Activated naive CD4-positive, alpha-beta T cell treated with anti-CD3 and anti-CD28 coated beads, Interleukin-2, amount 10 ng/mL, durations not matched to agents 7 days and 5 days (primary cell): Measurements from ENCODE around the gene PGM2L1.
A peak's percentile ranks its signal among the peaks of the same experiment; 100 is the strongest.

ENCODE experiments used
- CTCF ChIA-PET: fragments of 350-600 bp; sonication (Branson Sonifier 250); formaldehyde crosslinking; loops from one replicate; lab custom pipeline; 2021; ENCODE audit warnings: antibody characterized with exemption; lab: Charles Lee
- DNase-seq: peaks from one replicate; pipeline ENCODE4 v3.0.0-alpha.2; 2020
- H3K27ac Mint-ChIP-seq: one replicate; pipeline ENCODE4 v1.8.0; 2021; ENCODE audit warnings: mild to moderate bottlenecking, moderate library complexity, mixed read lengths
- H3K27me3 Mint-ChIP-seq: one replicate; pipeline ENCODE4 v1.8.0; 2021; ENCODE audit warnings: mild to moderate bottlenecking, mixed read lengths
- H3K36me3 Mint-ChIP-seq: one replicate; pipeline ENCODE4 v1.8.0; 2021; ENCODE audit warnings: mixed read lengths
- H3K4me1 Mint-ChIP-seq: one replicate; pipeline ENCODE4 v1.8.0; 2021; ENCODE audit warnings: mixed read lengths
- H3K4me3 Mint-ChIP-seq: one replicate; pipeline ENCODE4 v1.8.0; 2021; ENCODE audit warnings: mild to moderate bottlenecking, moderate library complexity, mixed read lengths
- H3K9me3 Mint-ChIP-seq: one replicate; pipeline ENCODE4 v1.8.0; 2021; ENCODE audit warnings: mixed read lengths

Gene PGM2L1

DNA sequence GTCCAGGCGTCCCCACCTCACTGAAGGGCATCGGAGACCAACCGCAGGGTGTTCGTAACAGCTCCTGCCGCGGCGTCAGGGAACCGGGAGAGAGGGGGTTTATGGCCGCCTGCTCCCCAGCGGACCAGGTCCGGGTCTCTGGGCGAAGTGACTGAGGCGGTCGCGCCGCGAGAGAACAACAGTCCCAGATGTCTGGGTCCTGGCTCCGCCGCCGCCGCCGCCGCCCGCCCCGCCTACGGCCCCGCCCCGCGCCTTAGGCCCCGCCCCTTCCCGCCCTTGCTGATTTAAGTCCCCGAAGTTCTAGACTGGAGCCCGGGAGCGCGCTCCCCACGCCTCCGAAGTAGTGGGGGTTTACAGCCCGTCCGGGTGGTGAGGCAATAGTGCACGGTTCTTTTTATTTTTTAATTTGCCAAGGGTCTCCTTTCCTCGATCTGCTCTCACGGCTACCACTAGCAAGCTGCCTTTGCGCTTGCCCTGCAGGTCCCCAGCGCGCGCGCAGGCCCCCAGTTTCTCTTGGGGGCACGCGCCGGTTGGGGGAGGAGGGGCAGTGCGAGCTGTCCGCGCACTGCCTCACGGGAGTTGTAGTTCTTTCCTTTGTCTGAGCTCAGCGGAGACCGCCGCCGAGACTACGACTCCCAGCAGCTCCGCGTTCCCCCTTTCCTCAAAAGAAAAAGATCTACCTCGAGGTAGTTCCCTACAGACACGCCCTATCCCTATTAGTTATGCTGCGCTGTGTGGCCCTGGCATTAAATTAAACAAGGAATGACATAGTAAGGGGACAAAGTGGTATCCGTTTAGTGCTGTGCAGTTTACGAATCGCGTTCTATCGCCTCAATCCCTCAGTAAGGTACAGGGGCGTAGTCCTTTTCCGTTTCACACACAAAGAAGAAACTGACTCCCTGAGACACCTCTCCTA is at the start of gene PGM2L1:
TSS of gene PGM2L1 (minus strand) at position 190 of the 916 bp plus-strand sequence. CDS start 272 bp downstream, outside the sequence.
- peak; percentile 95 for DNase-seq
- no peaks in the 10 kb centered on the region for H3K9me3 Mint-ChIP-seq
- CTCF ChIA-PET = interaction anchor here (1.2 to 1.9 kb wide), 4 partner anchors 9 to 54 kb away, joined by 4 to 8 read pairs (median 4); no protein-coding TSS in a partner anchor
- H3K27me3 Mint-ChIP-seq = no peaks in the 10 kb centered on the region
- H3K27ac Mint-ChIP-seq = peak within 1 kb of the TSS; percentile 97
- H3K36me3 Mint-ChIP-seq = no peaks in the 10 kb centered on the region
- H3K4me1 Mint-ChIP-seq = peaks cover 24% of the 10 kb centered on the region
- peak within 1 kb of the TSS; percentile 94 for H3K4me3 Mint-ChIP-seq

DNA sequence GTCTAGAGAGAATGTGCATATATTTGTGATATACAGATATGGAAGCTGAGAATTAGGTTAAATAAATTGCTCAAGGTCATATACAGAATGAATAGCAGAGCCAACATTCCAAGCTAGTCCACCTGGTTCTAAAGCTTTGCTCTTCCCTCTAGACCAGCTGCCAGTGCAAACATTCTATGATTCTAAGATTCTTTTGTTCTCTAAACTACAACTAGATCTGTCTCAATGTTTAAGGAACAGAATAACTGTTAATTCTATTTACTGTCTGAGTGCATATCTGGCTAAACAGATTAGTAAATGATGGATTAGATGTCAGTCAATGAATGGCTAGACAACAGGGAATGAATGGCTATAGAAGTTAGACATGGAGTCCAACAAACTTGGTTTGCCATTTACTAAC is 49.5 kb upstream of the PGM2L1 start:
- Mint-ChIP-seq H3K36me3 (no peaks in the 10 kb centered on the region), H3K4me3 (no peak overlapping the region)

DNA sequence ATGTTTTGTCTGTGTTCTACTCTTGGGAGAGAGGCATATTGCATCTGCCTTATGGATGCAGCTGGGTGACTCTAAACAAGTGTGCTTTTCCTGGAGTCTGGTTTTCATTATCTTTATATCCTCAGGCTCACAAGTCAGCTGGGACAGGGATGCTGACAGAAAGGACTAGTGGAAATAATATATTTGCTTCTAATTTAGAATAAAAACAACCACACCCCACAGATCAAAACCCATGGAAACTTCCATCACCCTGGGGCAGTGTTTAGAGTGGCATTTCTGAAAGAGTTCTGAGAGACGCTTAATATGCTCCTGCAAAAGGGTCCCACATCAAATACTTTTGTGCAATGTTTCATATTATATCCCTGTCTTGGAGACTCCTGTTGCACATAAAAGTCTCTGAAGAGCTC is 48.3 kb upstream of the PGM2L1 start:
- Mint-ChIP-seq H3K27ac (no peak overlapping the region), H3K36me3 (no peaks in the 10 kb centered on the region), H3K27me3 (peaks cover 17% of the 10 kb centered on the region), H3K9me3 (no peaks in the 10 kb centered on the region), H3K4me1 (peaks cover 2% of the 10 kb centered on the region), H3K4me3 (no peak overlapping the region)
- DNase-seq = no peak
- CTCF ChIA-PET = interaction anchor here (1.2 to 3.0 kb wide), 3 partner anchors 20 to 191 kb away, joined by 4 to 24 read pairs (median 4); no protein-coding TSS in a partner anchor

More for the DNA sequence above, 49.5 kb upstream of the PGM2L1 start:
- Mint-ChIP-seq H3K27me3 (peaks cover 21% of the 10 kb centered on the region), H3K27ac (no peak overlapping the region), H3K9me3 (no peaks in the 10 kb centered on the region), H3K4me1 (peaks cover 2% of the 10 kb centered on the region)
- CTCF ChIA-PET = interaction anchor here (0.6 to 3.6 kb wide), 6 partner anchors 15 to 255 kb away, joined by 3 to 24 read pairs (median 9); no protein-coding TSS in a partner anchor
- no peak for DNase-seq

DNA sequence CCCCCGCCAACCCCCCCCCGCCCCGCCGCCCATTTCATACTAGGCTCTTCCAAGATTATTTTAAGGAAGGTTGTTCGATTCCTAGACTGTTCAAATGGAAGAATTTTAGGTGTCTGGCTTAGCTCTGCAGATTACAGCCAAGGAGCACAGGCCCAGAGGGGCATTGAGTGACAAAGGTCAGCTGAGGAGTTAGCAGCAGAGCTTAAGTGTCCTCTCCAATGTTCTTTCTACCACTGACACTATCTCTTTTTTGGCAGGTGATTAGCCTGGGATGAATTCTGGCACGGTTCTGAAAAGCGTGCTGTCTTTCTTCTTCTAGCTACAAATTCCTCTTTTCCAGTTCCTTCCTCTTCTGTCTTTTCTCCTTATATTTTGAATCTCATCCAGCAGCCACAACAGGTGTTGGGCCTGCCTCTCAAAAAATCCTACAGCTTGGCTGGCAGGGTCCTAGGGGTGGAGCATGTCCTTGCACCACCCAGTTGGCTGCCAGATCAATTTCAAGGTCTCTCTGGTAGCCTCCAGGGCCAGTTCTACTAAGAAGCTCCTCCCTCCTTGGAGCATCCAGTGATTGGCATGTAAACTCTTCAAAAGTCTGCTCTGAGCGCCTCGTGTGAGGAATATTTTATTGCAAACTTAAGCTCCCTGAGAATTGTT is 46.1 kb upstream of the PGM2L1 start:
- no peak overlapping the region for H3K4me3 Mint-ChIP-seq
- peaks cover 6% of the 10 kb centered on the region for H3K9me3 Mint-ChIP-seq
- CTCF ChIA-PET = interaction anchor here (0.8 to 1.6 kb wide), 5 partner anchors 9 to 189 kb away, joined by 3 to 11 read pairs (median 4); no protein-coding TSS in a partner anchor
- no peak for DNase-seq
- H3K36me3 Mint-ChIP-seq = no peaks in the 10 kb centered on the region
- no peak overlapping the region for H3K27ac Mint-ChIP-seq
- H3K27me3 Mint-ChIP-seq = peaks cover 8% of the 10 kb centered on the region
- H3K4me1 Mint-ChIP-seq = no peaks in the 10 kb centered on the region

DNA sequence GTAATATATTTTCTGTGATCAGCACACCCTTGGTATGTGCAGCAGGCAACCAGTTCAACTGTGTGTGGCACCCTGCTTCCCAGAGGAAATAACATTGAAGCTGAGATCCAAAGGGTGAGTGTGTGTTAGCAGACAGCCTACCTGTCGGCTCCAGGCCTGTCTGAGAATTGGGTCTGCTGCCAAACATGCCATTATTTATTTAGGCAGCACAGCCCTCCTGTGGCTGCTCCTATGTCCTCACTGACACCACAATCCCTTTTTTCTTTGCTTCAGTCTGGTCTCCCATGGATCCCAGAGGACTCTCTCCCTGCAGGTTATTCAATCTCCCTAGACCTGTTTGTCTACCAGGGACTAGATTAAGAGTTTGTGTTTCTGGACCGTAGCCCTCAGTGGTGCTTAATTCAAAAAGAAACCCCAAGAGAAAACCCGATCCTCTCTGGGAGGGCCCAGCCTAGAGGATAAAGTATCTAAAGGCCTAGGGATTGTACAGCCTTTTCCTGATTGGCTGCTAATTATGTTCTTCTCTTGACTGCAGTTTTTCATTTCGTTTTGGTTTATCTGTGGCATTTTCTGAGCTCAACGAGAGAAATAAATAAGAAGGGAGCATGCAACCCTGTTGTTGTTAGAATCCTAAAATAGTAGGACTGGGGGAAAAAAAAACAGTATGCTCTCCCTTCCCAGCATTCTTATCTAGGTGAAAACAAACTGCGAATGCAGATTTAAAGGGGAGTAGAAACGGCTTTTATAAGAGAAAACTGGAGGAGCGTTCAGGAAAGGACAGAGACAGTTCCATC is 45.0 kb upstream of the PGM2L1 start:
- Mint-ChIP-seq H3K36me3 (no peaks in the 10 kb centered on the region), H3K9me3 (peaks cover 6% of the 10 kb centered on the region), H3K4me3 (no peak overlapping the region), H3K27me3 (peaks cover 8% of the 10 kb centered on the region), H3K27ac (no peak overlapping the region), H3K4me1 (no peaks in the 10 kb centered on the region)
- CTCF ChIA-PET = no interaction called here
- DNase-seq = no peak

DNA sequence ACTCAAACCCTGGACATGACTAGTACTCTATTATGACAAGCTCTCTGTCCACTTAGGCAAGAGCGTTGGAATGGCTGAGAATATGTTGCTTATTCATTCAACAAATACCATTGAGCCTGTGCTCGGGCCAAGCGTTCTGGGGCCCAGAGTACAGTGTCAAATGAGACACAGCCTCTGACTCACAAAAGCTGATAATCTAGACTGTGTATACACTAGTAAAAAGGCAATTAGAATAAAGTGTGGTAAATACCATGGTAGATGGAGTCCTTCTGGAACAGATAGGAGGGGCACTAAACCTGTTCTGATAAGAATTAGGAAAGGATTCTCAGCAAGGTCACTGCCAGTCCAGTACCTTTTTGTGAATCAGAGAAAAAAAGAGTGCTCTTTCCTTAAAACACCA is 44.4 kb upstream of the PGM2L1 start:
- no peaks in the 10 kb centered on the region for H3K36me3 Mint-ChIP-seq
- H3K4me1 Mint-ChIP-seq = no peaks in the 10 kb centered on the region
- H3K27me3 Mint-ChIP-seq = peaks cover 8% of the 10 kb centered on the region
- H3K9me3 Mint-ChIP-seq = peaks cover 6% of the 10 kb centered on the region
- no peak overlapping the region for H3K27ac Mint-ChIP-seq
- DNase-seq = no peak
- H3K4me3 Mint-ChIP-seq = no peak overlapping the region
- CTCF ChIA-PET = no interaction called here

DNA sequence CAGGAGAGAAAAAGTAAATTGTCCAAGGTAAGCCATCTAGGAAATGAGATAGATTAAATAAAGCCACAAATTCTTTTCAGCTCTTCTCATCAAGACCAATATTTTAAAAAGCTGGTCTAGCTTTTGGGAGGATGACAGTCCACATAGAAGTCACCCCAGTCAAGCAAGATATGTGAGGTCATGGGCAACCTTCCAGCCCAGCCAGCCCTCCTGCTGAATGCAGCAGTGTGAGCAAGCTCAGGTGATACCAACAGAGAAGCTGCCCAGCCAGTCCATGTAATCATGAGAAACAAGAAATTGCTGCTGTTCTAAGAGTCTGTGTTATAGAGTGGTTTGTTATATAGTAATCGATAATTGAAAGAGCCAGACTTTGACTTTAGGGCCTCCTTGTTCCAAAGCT is 40.4 kb upstream of the PGM2L1 start:
- H3K4me1 Mint-ChIP-seq = no peaks in the 10 kb centered on the region
- CTCF ChIA-PET = interaction anchor here (0.7 kb wide), 1 partner anchor 49 kb away, joined by 3 read pairs; no protein-coding TSS in a partner anchor
- H3K36me3 Mint-ChIP-seq = no peaks in the 10 kb centered on the region
- no peak overlapping the region for H3K27ac Mint-ChIP-seq
- peaks cover 7% of the 10 kb centered on the region for H3K27me3 Mint-ChIP-seq
- peaks cover 6% of the 10 kb centered on the region for H3K9me3 Mint-ChIP-seq
- no peak overlapping the region for H3K4me3 Mint-ChIP-seq
- DNase-seq = no peak

DNA sequence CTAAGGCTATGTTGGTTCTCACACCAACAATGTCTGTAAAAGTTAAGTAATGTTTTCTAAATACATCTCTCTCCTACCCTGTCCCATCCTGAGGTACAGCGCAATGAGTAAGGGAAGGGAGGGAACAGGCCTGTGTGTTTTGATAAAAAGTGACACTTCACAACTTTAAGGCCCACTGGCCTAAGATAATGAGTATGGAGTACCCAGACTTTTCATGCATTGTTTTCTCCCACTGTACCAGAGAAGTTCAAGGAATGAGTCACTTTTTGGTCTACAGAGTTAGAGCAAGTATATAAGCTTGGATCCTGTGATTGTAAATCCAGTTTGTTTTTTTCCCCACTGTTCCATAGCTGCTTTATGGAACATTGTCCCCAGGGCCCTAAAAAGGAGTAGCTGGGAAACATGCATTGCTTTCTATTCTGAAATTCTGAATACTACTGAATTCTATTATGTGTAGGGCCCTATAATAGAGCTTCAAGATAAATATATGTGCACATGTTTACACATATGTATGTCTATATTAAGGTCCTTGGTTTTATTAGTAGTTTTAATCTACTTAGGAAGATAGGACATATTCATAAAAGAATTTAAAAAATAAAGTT is 39.3 kb upstream of the PGM2L1 start:
- DNase-seq = no peak
- no peak overlapping the region for H3K4me3 Mint-ChIP-seq
- no peaks in the 10 kb centered on the region for H3K36me3 Mint-ChIP-seq
- H3K9me3 Mint-ChIP-seq = peaks cover 6% of the 10 kb centered on the region
- CTCF ChIA-PET = interaction anchor here (0.9 to 1.2 kb wide), 2 partner anchors 12 to 16 kb away, joined by 3 to 4 read pairs; no protein-coding TSS in a partner anchor
- H3K4me1 Mint-ChIP-seq = no peaks in the 10 kb centered on the region
- H3K27ac Mint-ChIP-seq = no peak overlapping the region
- H3K27me3 Mint-ChIP-seq = peaks cover 9% of the 10 kb centered on the region

DNA sequence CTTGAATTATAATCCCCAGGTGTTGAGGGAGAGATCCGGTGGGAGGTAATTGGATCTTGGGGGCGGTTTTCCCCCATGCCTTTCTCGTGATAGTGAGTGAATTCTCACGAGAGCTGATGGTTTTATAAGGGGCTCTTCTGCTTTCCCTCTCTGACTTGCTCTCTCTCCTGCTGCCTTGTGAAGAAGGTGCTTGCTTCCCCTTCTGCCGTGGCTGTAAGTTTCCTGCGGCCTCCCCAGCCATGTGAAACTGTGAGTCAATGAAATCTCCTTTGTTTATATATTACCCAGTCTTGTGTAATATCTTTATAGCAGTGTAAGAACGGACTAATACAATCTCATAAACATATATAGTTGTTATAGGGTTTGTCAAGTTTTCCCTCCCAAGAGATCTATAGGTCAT is 36.3 kb upstream of the PGM2L1 start:
- no peaks in the 10 kb centered on the region for H3K4me1 Mint-ChIP-seq
- H3K4me3 Mint-ChIP-seq = no peak overlapping the region
- H3K27ac Mint-ChIP-seq = no peak overlapping the region
- H3K9me3 Mint-ChIP-seq = no peaks in the 10 kb centered on the region
- CTCF ChIA-PET = interaction anchor here (0.6 to 1.7 kb wide), 2 partner anchors 16 to 19 kb away, joined by 3 to 5 read pairs; no protein-coding TSS in a partner anchor
- peaks cover 10% of the 10 kb centered on the region for H3K27me3 Mint-ChIP-seq
- DNase-seq = no peak
- no peaks in the 10 kb centered on the region for H3K36me3 Mint-ChIP-seq

DNA sequence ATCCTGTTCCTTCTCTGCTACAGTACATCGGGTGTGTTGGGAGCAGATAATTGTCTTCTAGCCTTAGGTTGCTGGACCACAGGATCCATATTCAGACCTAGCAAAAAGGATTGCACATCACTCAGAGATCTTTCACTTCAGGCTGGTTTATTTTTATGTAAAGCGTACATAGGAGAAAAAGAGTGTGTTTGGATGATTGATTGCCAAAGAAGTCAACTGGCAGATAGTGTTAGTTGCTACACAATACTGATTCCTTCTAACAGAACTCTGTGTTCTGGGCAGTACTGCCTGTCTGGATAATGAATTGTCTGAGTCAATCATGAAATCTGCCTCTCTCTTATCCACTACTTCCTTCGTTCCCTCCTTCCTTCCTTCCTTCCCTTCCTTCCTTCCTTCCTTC is 31.0 kb upstream of the PGM2L1 start:
- Mint-ChIP-seq H3K4me3 (no peak overlapping the region), H3K9me3 (peaks cover 3% of the 10 kb centered on the region), H3K4me1 (no peaks in the 10 kb centered on the region), H3K27ac (no peak overlapping the region), H3K36me3 (no peaks in the 10 kb centered on the region), H3K27me3 (peaks cover 8% of the 10 kb centered on the region)
- CTCF ChIA-PET = no interaction called here
- no peak for DNase-seq

DNA sequence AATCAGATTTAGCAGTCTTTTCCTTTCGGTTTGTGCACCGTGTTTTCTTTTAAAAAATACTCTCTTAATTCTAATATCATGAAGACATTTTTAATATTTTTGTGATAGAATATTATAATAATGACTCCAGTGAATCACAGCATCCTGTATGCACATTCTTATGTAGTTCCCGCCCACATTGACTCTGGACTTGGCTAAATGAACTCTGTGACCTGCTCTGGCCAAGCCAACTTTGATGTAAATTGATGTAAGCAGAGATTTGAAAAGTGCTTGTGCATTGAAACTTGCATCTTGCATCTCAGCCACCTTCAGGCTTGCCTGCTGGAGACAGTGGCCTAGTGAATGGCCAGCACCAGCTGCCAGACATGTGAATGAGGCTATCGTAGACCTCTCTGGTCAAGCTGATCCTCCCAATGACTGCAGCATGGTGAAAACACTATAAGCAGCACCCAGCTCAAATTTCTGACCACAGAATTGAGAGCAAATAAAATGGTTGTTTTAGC is 29.2 kb upstream of the PGM2L1 start:
- no peak for DNase-seq
- CTCF ChIA-PET = no interaction called here
- no peak overlapping the region for H3K4me3 Mint-ChIP-seq
- H3K9me3 Mint-ChIP-seq = peaks cover 3% of the 10 kb centered on the region
- H3K36me3 Mint-ChIP-seq = no peaks in the 10 kb centered on the region
- no peak overlapping the region for H3K27ac Mint-ChIP-seq
- H3K4me1 Mint-ChIP-seq = no peaks in the 10 kb centered on the region
- peaks cover 3% of the 10 kb centered on the region for H3K27me3 Mint-ChIP-seq

DNA sequence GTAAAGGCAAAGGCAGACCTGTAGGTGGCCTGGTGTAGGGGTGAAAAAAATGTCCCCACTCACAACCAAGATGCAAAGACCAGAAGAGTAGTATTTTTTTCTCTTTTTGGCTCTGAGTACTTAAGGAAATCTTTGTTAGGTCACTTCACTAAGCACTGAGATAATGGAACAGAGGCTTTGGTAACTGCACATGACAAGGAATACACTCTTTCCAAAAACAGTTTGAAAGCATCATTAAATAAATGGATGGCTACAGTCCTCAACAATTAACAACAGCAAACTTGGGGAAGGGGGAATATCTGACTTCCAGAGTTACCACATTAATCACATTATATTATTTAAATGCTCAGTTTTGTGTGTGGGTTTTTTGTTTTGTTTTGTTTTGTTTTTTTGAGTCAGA is 26.9 kb upstream of the PGM2L1 start:
- DNase-seq = no peak
- peaks cover 3% of the 10 kb centered on the region for H3K27me3 Mint-ChIP-seq
- no peak overlapping the region for H3K27ac Mint-ChIP-seq

DNA sequence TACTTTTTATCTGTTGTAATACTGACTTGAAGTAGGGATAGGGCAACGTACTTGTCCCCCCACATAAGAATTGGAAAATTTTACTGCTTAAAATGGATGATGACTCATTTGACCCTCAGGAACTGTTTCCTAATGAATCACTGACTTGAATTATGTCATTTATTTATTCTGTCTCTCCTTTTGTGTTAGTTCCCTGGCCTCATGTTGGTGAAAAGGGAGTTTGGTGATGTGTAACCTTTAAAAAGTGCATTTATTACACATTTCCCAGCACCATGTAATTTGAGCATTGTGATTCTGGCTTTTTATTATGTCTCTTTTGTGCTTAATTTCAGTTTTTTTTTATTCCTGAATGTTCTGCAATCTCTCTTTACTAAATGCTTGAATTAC is 20.3 kb upstream of the PGM2L1 start:
- CTCF ChIA-PET = interaction anchor here (1.6 kb wide), 1 partner anchor 32 kb away, joined by 5 read pairs; no protein-coding TSS in a partner anchor
- no peaks in the 10 kb centered on the region for H3K36me3 Mint-ChIP-seq
- DNase-seq = no peak
- H3K27ac Mint-ChIP-seq = no peak overlapping the region
- peaks cover 10% of the 10 kb centered on the region for H3K4me1 Mint-ChIP-seq
- H3K4me3 Mint-ChIP-seq = no peak overlapping the region
- H3K9me3 Mint-ChIP-seq = no peaks in the 10 kb centered on the region
- no peaks in the 10 kb centered on the region for H3K27me3 Mint-ChIP-seq

More for the DNA sequence above, 26.9 kb upstream of the PGM2L1 start:
- no peaks in the 10 kb centered on the region for H3K4me1 Mint-ChIP-seq
- no peak overlapping the region for H3K4me3 Mint-ChIP-seq
- CTCF ChIA-PET = interaction anchor here (0.8 to 1.9 kb wide), 2 partner anchors 8 to 25 kb away, joined by 3 to 5 read pairs; no protein-coding TSS in a partner anchor
- no peaks in the 10 kb centered on the region for H3K36me3 Mint-ChIP-seq
- peaks cover 3% of the 10 kb centered on the region for H3K9me3 Mint-ChIP-seq
